Body of pancreas (tissue), 4 donors: ENCODE data around the gene CRABP1.

Source experiments
- POLR2A ChIP-seq, 3 donors: fragments of 450-650 bp; IDR thresholded peaks; one replicate each; pipeline ENCODE4 v1.6.1; 2016; ENCODE audit warnings: antibody characterized with exemption in 3 of 3, mild to moderate bottlenecking in 2 of 3
- TF ChIP-seq, protein P1 (sequence below), 7 experiments: fragments of 450-650 bp in 4 of 7; fragments of 200-600 bp in 3 of 7; sonication (generic) in 3 of 7; IDR thresholded peaks; one replicate each; pipeline ENCODE4 v1.5.1; 2016 to 2019; ENCODE audit warnings: antibody characterized with exemption in 7 of 7

DNA sequence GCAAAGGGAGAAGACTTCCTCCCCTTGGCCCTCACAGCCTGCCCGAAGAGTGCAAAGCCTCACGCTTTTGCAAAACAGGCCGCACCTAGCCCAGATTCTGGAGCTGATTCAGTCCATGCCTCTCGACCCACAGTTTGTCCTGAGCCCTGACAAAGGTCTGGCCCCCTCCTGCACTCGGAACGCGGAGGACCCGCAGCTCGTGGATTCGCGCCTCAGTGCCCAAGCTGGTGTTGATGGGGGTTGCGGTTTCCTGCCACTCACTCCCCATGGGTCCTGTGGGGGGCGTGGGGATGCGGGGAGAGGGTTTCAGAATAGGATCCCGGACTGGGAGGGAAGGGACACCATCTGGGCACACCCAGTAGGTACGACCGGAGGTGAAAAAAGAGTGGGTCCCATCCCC is 594 bp upstream of the CRABP1 start:
- TF ChIP-seq, protein P1, sequence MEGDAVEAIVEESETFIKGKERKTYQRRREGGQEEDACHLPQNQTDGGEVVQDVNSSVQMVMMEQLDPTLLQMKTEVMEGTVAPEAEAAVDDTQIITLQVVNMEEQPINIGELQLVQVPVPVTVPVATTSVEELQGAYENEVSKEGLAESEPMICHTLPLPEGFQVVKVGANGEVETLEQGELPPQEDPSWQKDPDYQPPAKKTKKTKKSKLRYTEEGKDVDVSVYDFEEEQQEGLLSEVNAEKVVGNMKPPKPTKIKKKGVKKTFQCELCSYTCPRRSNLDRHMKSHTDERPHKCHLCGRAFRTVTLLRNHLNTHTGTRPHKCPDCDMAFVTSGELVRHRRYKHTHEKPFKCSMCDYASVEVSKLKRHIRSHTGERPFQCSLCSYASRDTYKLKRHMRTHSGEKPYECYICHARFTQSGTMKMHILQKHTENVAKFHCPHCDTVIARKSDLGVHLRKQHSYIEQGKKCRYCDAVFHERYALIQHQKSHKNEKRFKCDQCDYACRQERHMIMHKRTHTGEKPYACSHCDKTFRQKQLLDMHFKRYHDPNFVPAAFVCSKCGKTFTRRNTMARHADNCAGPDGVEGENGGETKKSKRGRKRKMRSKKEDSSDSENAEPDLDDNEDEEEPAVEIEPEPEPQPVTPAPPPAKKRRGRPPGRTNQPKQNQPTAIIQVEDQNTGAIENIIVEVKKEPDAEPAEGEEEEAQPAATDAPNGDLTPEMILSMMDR (IDR thresholded peaks at IDR 0.05): no peak
- no peak for TF ChIP-seq POLR2A (IDR thresholded peaks at IDR 0.05)
